ELR (cell line): ENCODE data around the gene TCF7L2.

Experiments
- DNase-seq: peaks from one replicate; pipeline ENCODE4 v3.0.0-alpha.2; 2015; ENCODE audit warnings: low read depth

The TCF7L2 gene

DNA sequence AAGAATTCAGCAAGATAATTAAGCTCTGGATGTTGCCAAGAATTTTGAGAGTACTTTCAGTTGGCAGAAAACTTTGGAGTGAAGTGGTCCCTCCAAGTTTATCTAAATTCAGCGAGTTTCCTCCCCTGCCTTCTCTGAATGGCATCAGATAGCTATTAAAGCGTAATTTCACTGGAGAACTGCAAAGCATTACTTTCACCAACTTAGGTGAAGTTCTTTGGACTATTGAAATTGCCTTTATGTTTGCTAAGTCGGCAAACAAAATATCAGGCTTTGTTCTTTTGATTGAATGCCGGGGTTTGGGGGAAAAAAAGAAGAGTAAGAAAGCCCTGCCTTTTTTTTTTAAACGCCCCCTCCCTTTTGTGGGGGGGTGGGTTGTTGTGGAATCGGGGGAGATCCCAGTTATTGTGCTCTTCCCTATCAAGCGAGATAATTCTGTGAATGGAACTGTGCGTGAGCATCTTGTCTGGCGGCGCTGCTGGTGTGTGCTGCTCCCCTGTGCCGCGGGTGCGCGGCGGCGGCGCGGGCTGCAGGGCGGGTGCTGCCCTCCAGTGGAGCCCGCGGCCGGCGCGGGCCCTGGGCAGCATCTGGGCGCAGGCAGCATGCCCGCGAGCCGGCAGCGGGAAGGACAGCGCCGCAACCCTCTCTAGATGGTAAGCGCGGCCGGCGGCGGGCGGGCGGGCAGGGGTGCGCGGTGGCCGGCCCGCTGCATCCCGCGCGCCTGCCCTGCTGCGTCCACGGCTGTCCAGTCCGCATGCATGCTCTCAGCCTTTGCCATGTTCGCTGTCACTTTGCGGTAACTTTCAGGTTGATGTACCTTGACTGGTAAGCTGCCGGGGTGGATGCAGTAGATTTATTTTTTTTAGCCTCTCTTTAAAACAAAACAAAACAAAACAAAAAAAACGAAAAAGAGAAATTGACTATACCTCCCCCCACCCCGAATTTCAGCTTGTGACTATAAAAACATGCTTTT, 176.5 kb downstream of the TCF7L2 start:
- peak; percentile 82 for DNase-seq

DNA sequence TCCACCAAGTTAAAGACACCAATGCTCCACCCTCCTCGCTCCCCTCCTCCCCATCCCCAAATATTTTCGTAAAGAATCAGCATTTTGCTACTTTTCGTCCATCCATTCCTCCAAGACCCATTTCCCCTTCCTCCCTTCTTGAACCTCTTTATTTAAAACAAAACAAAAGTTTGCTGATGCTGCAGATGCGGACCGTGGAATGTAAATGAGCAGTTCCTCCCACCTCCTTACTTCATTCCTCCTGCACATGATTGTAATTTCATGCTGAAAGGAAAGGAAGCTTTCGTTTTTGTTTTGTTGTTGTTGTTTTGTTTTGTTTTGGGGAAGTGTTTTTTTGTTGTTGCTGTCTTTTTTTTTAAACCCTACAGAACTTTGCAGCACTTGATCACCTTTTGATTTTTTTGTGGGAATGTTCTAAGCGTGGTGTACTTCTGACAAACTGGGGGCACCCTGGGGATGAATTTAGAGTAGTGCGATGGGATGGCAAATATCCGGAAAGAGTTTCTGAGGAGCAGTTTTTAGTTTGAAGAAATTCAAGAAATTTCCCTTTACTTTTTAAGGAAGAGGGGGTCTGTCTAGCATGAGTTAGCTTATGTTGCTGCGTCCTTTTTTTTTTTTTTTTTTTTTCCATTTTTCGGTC, 177.3 kb downstream of the TCF7L2 start:
- DNase-seq = no peak

DNA sequence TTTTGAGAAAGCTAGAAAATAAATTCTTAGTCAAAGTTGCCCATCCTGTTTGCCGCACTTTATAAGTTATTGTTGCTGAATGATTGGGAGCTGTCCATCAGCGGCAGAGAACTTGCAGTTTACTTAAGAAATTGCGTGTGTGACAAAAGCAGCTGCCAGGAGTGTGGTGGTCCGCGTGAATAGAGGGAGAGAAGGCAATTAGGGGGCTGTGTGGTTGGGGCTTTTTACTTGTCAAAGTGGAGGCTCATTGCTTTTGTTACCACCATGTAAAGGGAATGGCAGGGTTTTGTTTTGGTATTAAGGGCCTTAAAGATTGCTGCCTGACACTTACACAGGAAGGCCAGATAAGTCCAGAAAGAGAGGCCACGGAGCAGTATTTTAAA, 177.8 kb downstream of the TCF7L2 start:
- DNase-seq = no peak

DNA sequence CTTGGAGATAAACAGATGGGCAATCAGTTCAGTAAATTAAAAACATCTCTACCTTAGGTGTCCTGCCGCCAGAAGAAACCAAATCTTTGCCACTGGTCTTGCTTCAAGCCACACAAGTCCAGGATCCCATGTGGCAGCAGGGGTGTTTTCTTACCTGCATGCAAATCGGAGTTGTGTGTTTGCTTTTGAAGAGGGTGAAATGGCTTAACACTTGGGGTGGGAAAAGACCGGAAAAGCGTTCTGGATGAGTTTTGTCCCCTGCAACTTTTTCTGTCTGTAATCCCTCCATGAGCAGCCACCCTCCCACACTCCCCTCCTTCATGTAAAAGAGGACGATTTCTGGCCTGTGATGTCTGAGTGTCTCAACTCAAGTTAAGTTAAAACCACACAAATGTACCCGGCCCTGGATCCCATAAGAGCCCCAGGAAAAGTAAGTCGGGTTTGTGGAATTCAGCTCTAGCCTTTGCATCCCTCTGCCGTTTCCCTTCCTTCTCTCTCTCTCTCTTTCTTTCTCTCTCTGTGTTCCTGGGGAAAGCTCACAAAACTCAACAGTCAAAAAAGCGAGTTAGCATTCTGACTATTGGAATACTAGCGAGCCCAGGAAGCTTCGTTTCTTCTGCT, 178.5 kb downstream of the TCF7L2 start:
- no peak for DNase-seq

DNA sequence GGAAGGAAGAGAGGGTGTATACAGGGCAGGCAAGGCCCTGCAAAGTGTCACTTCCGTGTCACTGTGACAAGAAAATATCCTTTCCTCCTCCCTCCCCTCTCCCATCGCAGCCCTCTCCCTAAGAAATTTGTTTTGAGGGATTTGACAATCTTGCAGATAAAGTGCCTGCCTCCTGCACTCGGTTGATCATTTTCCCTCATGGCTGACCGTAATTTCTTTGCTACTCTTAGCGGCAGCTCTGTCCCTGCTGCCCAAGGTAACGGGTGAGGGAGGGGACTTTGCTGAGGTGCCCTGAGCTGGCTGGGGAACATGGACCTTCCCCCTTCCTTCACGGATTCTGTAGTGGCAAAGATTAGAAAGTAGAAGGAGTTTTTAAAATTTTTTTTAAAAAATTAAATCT, 179.1 kb downstream of the TCF7L2 start:
- DNase-seq = no peak

DNA sequence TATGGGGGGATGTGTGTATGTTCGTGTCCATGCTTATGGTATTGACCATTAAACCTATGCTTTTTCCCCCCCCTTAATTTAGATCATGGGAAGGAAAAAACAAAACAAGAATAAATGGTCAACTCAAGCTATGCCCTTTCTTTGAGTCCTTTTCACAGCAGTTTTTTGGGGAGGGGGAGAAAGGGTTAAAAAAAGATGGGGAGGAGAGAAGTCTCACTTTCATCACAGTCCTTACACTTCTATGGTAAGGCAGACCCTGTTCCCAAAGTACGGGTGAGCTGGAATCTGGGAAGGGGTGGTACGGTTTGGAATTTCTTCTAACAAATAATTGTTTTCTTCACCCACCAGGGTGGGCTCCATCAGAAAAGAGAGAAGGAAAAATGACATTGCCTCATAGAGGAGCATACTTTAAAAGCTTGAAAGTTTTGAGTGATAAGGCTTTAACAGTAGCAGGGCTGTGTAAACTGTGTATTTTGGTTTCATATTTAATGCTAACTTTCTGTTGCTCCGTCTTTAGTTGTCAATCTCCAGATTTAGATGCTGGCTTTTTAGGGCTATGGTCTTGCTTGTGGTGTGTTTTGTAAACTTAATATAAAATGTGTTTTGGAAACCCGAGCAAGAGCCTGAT, 180.1 kb downstream of the TCF7L2 start:
- no peak for DNase-seq

DNA sequence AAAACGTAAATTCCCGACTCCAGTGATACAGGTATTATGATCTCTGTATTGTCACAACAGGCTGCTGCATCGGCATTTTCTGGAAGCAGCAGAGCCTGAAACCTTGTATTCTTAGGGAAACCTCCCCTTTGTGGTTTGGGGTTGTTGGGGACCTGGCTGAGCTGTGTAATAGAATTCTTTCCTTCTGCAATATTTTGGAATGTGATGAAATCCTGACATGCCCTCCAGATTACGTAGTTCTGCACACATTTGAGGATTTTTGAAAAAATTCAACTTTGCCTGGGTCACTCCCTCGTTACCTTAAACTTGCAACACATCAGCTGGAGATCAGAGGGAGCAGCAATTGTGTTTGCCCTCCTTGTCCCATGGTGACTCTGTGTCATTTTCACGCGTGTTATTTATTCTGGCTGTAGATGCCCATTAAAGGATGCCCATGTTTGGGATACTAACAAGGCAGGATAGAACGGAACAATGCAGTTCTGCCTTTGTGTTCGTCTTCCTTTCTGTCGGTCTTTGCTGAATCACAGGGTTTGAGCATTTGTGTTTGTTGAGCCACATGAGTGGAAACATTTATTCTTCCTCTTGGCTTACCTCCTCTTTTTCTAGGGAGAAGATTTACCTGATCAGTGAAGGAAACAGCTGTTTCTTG, 181.7 kb downstream of the TCF7L2 start:
- peak; percentile 35 for DNase-seq

DNA sequence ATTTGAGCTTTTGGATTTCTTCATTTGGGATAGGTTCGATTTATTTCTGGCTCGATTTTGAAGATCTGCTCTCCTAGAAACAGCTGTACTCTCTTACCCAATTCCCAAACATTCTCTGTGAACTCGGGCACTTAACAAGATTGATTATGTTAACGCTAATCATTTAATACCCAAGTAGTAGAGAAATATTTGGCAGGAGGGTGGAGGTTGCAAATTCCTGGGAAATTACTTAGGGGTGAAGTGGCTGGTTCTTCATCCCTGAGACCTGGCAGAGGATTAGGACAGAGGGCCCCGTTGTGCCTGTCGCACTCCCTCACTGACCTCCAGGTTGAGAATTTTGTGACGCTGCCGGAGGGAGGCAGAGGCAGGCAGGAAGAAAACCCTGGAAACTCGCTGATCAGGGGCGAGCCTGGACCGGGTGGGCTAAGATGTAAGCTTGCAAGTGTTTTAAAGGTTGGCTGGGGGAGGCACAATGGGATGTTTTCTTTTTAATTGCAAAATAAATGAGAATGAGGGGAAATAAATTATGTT, 182.6 kb downstream of the TCF7L2 start:
- no peak for DNase-seq

DNA sequence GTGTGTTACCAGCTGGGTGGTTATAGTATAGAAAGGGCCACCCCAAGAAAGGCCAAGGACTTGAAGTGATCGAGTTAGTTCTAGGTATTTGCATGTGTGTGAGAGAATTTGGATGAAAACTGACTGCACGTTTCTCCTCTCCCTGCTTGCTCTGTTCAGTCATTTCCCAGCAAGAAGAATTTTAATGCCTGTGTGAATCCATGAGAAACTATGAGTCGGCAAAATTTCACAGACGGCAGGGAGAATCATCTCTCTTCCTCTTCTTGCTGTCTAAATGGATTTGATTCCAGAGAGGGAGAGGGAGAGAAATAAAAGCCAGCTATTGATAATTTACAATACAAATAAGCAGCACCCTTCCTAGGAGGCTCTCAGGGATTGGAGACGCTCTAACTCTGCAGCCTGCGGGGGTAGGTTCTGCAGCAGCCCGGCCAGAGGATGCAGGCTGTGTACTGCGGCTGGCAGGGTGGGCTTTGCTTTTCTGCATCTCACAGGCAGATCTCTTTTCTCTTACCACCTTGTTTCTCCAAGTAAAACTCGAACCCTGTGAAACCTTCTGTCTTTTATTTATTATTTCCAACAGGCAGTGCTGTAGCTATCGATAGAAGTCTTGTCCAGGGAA, 183.6 kb downstream of the TCF7L2 start:
- DNase-seq = no peak

DNA sequence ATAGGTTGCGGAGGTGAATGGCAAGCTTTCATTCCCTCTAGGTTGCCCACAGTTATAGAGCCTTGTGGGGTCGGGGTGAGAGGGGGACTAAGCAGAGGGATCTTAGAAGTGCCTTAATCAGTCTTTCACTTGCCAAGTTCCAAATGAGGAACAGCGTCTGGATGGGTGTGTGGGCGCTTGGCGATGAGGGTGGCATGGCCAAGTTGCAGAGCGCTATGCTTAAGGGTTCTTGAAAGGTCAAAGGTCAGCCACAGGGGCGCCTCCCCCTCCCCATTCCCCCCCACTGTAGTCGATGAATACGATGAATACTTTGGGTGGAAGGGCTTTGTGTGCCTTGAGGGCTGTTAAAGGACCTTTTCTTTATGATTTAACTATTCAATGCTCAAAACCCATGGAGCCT, 185.0 kb downstream of the TCF7L2 start:
- no peak for DNase-seq

DNA sequence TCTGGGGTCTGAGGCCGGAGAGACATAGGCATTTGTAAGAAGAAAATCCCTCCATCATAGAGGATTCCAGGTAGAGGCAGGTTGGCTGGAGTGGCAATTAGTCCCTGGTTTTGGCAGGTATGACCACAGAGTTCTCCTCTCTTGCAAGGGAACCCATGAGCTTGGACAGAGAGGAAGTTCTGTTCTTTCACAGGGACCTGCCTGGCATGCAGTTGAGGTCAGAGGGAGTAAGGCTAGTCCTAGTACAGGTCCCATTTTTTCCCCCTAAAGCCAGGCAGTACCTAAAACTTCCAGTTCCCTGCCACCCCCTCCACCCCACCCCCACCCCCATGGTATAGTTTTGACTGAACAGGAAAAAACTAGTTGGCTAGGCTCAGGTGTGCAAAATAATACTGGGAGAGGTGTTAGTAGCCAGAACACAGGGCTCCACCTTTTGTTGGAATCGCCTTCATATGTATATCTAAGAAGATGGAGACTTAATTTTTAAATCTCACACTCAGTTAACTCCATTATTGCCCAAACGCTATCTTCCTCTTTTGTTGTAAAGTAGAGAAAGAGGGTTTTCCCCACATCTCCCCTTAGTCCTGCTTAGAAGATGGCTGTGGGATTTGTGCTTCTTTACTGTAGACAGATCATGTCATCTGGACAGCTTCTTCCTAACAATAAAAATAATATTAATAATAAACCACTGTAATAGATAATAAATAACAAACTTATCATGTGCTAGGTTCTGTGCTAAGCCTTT, 188.1 kb downstream of the TCF7L2 start:
- DNase-seq = no peak

DNA sequence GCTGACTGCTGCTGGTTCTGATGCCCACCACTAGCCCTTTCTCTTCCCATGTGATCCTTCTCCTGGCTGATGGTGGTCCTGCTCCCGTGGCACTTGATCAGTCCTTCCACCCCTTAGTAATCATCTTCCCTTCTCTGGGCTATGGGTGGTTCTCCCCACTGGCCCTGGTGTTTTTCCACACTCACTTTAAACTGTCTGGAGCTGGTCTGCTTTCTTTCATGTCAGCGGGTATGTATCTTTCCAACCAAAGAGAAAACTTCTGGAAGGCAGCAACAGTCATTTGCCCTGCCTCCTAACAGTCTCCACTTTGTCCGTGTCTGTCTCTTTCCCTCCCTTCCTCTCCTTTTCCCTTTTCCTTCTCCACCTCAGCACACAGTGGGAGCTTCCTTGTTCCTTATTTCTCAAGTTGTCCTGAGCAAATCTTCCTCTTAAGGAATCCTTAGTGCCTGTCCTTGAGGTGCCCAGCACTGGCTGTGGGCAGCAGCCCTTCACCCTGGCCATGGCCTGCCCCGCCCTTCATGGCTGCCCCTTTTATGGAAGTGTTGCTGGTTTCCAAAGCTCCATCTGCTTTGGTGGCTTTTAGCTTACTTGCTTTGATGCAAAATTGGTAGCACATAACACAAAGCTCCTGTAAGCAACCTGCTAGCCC, 189.0 kb downstream of the TCF7L2 start:
- no peak for DNase-seq

DNA sequence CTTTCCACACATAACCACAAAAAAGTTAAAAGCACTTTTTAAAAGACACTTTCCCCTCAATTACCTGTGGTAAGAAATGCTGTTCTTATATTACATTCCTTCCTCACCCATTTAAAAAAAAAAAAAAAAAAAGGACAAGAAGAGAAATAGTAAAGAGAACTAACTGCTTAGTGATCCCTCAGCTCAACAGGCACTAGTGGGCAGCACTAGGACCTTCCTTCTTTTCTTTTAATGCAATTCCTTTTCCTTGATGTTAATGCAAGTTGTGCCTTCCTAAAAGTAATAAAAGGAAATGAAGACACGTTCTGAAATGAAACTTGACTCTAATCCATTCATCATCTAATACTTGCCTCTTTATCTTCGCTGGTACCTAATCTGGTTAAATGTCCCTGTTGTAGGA, 189.7 kb downstream of the TCF7L2 start:
- peak; percentile 33 for DNase-seq

DNA sequence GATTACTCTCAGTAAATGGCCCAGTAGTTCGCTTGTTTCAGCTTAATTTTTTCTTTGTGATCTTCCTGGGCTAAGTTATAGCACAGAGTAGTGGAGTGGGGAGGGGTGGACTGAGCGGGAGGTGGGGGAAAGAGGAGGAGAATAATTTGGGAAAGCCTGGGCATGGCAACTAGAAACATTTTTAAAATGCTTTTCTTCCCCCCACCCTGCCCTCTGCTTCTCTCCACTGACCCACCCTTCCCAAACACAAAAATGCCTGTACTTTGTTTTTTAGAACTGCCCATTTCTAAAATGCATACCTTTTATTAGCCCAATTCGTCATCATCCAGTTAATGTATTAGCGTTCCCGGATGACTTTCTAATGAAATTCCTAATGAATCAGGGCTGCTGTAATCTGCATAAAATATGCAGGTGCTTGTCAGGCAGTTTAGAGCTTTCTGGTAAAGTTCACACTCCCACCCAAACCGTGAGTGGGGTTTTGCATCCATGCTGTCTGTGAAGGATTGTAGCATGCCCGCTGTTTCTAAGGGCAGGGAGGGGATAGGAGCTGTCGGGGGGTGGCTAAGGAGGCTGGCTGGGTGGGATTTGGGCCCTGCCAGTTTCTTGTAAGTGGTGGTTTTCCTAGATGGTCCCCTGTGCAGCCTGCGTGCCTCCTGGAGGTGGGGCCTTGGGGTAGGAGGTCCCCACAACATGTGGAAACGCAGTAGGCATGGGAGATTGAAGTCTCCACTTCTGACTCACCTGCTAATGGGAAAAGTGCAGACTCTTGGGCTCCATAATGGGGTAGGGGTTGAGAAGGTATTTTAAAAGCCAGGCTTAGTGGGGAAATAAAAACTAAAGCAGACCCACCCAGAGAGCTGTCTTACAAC, 190.3 kb downstream of the TCF7L2 start:
- no peak for DNase-seq

DNA sequence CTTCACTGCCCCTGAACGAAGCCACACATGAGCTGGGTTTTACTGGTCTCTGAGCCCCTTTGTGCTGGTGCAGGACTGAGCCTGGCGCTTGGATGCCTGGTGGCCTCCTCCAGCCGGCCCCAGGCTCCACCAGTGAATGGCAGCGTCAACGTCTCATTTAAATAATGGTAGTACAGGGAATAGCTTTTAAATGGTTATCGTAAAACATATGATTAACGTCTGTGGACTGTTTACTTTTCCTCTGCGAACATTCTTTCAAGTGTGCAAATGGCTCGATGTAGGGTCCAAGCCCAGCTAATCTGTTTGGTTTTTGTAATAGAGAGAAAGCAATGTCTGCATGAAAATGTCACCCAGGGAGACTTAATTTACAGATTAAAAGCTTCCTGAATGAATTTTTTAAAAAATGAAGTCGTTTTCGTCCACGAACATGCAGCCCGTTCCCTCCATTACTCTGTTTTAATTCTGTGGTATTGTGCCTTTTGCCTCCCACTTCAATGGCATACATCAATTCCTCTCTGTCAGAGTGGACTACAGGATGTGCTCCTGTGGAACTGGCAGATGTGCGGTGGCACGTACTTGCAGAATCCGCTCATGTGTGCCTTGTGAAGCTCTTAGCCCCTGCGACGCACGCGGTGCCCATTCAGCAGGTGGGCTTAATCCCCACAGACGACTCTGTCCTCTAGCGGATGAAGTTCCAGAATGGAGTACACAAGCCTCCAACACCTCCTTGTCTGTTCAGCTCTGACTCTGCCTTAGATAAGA, 192.7 kb downstream of the TCF7L2 start:
- no peak for DNase-seq

DNA sequence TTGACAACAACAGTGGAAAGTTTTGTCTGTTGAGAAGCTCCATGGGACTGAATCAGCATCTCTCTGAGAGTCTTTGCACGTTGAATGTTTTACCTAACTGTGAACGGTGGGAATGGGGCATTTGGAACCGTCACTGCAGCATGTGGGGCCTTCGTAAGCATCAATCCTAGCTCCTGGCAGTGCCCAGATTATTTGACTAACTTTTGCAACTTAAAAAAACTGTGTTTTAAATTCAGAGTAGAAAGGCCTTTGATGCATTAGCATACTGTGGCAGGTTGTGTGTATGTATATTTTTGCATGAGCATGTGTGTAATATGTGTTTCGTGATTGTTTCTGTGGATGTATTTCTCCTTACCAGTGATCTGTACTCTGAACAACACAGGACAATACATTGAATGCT, 194.5 kb downstream of the TCF7L2 start:
- DNase-seq = no peak

DNA sequence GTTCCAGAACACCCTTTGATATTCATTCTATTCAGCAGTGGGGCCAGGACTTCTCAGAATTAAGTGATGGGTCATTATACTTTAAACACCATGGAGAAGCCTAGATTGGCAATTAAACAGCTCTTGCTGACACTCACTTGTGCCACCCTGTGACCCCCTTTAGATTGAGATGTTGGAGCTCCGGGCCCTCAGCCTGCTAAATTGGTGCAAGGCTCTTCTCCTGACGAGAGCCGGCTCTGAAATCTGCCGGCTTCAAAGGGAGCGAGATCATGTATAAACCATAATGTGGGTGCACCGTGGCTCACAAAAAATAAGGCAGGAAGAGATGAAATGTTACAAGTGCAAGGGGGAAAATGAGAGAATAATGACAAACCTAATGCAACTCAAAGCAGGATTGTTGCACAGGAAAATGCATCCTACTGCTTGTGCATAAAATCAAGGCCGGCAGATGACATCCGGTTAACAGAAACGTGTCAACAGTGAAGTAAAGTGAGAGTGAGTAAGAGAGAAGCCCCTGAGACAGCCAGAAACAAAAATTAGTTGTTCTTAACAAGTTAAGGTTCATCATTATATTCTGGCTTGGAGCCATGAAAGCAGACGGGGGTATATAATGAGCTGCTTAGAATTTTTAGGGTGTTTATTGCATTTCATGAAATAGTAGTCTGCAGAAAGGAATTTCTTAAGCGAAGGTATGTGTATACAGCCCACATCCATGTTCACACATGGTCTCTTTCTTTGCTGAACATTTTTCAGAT, 198.2 kb downstream of the TCF7L2 start:
- no peak for DNase-seq

DNA sequence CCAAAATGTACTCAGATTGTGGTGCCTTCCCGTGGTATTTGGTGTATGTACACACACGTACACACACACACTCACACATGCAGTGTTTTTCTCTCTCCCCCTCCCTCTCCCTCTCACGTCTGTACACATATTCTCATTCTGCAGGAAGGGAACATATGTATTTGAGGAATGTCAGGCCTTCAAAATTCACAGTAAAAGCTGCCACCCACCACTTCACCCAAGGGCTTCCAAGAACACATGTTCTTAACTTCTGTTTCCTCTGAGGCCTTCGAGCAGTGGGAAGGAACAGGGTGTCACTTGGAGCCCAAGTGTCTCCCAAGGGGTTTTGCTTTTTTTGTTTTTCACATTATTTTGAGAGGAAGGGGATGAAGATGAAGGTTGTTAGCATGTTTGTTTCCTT, 198.9 kb downstream of the TCF7L2 start:
- no peak for DNase-seq
